ENCODE data around the gene MET.
"Not testable (repeated sequence)": the region's sequence is repeated elsewhere in the genome, so short reads cannot be mapped to it uniquely, and the experiment has no call there.

The MET gene

GRCh38 chr7:116728413-116728812, 56.4 kb downstream of the MET start:
- no peak for DNase-seq

- DNase-seq: no peak
Observed at GRCh38 chr7:116730097-116731022, 58.4 kb downstream of the MET start.

- DNase-seq: no peak
Observed at GRCh38 chr7:116731023-116731395, 59.0 kb downstream of the MET start.

DNA sequence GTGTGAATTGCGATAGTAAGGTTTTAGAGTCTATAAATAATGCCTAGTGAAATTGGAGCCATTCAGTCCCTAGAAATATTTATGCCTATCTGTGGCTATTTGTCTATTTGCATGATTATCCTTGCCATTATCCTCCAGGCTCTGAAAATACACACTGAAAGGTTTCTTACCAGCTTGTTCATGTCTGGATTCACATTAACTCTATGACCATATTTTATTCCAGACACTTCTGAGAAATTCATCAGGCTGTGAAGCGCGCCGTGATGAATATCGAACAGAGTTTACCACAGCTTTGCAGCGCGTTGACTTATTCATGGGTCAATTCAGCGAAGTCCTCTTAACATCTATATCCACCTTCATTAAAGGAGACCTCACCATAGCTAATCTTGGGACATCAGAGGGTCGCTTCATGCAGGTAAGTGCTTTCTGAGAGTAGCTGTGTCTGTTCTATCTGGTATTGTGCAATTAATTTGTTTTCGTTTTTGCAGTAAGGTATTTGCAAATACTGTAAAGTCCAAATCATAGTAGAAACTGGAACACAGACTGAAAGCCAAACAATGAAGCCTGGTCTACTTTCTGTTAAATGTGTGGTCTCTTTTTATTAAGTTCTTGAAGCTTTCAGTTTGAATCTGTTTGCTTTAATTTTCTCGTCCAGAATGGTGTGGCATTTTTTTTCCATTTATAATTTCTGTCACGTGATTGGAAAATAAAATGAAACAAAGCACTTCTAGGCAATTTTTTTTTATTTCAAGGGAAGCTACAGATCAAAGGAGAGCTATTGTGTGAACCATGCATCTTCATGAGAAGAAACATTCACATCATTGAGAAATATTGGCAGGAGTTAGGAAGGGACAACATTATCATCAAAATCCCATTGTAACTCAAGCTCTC, 59.7 kb downstream of the MET start:
- no peak for DNase-seq

DNA sequence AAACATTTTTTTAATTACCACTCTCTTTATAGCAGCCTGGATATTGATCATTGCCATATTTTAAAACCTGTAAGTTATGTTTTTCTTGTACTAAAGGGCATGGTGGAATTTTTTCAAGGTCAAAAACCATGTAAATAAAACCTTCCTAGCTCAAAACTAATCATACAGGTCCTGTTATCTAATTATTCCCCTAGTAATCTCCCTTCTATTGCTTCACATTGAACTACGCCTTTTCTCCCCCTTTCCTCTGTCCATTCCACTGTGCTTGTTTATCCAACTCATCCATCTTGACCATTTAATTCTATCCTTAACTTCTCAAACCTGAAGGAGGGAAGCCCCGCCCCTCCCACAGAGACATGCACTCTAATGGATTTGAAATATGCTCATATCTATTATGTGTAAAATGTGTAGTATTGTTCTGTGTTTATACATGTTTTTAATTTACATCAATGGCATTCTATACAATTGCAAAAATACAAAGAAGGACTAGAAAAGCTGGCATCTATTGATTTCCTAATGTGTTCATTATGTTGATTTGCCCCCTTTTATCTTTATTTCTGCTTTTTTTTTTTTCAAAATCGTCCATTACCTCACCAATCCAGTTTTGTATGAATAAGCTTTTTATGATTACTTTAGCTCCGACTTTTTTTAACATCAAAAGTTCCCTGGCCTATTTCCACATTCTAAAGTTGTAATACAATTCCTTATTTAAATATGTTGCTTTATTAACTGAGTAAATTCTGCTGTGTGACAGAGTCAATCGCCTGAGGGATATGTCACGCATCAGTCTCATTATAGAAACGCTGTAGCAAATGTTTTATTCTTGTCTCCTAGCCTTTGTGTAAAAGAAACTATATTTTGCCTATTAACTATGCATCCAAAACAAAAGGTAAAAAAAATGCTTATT, 61.0 kb downstream of the MET start:
- no peak for DNase-seq

DNA sequence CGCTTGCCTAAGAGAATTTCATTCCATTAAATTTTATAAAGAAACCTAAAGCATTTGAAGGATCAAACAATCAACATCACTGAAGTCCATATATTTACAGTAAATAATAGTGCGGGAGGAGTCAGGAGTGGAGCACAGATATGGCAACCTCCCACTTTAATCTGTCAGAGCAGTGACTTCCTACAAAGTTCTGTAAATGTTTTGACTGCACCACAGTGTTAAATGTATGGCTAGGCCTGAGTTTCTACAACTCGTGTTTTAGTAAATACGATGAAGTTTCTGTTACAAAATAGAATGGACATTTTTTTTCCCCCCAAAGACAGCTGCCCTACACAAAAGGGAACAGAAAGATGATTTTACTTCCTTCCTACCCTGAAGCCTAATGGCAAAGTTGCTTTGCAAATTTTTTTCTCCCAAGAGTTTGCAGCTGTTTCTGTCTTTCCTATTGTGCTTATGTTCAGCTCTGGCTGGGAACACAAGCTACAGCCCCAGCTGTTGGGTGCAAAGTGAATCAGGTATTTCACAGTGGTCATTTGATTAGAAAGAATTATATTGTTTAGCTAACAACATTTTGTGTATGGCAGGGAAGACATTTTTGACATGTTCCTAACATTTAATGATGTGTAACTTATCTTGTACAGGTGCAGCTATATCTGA, 62.1 kb downstream of the MET start:
- DNase-seq: no peak

GRCh38 chr7:116734710-116735109, 62.7 kb downstream of the MET start:
- no peak for DNase-seq

DNA sequence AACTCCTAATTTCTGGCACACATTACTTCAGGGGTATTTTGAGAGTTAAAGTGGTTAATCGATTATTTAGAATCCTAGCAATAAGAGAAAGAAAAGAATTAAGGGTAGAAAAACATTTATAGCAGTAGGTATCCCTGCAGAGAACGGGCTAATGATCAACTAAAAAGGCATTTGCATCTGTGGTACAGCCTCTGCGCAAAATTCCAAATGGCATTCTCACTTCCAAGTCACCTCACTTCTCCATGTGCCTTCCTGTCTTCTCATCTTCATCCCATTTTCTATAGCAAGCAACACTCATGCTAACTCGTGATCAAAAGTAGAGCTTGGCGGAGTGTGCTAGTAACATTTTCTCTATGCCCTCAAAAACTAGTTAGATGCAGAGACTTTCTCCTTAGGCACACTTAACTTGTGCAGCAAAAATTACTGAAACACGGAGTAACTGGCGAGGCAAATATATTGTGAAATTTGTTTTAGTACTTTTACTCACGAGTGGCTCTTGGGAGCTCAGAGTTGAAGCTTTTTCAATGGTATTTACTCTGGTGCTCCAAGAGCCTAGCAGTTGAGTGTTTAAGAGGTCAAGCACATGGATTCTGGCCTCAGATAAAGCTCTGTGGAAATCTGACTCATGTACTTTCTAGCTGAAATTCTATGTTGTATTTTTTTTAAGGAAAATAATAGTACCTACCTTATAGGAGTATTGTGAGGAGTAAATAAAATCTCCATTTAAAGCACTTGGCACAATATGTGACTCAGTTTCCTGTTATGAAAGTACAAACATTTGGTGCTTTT, 65.1 kb downstream of the MET start:
- DNase-seq: no peak

DNA sequence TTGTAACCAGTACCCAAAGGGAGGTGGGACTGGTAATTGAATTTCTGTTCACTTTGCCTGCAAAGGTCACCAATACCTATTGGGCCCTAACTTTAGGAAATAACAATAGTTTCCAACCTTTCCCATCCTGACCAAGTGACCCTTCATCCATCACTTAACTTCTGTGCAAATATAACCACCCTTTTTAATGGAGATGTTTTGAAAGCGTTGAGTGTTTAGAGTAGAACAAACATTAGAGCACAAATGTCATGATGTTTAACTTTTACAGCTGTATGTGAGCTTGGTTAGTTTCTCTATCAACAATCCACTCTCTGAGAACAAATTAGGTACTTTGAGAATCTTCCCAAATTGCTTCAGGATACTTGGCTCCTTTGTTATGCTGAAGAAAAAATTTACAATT, 66.4 kb downstream of the MET start:
- DNase-seq: no peak

DNA sequence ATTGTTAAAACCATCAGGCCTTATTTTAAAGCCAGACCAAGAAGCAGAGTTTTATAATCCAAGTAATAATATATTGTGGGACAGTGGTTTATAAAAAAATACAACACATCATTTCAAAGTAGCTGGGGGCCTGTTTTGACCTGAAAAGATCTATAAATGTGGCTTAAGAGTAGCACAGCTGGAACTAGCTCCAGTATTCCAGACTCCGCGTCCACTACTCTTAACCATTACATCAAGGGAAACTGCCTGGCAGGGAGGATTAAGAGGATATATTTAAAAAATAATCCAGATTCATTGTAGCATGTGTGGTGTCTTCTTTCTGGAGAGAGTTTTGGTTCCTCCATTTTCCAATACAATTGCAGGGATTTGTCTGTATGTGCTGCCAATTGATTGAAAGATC, 67.3 kb downstream of the MET start:
- DNase-seq: no peak

DNA sequence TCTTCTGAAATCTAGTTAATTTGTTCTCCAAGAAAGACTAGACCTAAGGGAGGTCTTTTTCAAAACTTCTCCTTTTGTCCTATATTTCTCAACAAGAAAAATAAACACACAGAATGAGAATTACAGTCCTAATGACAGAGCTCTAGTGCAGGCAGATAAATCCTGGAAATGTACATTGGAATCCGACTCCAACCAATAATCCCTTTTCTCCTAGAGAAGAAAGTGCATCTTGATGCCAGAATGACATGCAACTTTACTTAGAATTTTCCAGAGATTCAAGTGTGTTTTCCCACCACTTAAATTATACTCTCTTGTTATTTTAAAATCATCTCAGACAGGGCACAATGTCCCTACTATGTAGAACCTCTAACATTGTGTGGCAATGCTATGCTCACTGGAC, 68.2 kb downstream of the MET start:
- no peak for DNase-seq

DNA sequence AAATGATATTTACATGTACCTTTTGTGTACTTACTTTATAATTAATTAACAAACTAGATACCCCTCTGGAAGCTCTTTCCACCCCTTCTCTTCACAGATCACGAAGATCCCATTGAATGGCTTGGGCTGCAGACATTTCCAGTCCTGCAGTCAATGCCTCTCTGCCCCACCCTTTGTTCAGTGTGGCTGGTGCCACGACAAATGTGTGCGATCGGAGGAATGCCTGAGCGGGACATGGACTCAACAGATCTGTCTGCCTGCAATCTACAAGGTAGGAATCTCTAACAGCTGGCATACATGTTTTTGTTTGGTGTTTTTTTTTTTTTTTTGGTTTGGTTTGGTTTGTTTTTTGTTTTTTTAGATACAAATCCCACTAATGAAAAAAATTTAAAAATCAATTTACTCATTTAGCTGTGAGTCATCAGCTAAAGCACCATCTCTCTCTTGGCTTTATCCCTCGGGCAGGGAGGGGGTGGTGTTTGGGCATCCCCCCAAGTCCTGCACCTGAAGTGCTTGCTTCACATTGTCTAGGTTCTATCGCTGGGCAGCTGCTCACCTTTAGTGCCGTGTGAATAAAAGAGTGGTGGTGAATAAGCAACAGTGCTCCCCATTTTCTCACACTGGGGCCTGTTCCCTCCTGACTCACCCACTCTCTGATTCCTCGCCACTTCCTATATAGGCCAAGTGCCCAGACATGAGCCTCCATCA, 68.9 kb downstream of the MET start:
- DNase-seq: no peak

DNA sequence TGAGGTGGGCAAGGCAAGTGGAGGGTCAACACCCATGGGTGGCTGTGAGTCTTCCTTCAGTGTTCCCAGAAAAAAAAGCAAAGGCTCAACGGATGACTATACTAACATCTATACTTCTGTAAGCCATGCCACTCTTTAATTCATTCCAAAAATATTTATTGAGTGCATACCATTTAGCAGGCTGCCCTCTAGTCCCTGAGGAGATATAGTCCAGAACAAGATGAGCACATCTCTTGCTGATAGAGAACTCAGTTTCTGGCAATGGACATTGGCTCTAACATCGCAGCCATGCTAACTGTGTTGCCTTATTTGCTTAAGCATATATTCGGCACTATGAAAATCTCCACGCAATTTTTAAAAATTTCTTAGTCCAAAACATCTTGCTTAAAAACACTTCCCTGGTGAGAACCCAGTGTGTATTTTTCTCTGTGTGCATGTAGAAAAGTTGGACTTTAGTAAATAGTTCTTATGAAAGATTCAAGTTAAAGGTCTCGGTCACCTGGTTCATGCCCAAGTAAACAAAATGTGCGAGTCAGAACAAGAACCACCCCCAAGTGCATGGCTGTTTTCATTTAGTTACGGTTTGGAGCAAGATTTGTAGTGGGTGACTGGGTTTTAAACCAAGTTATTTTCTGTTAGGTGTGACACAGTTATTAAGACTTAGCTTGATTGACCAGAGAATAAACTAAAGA, 69.8 kb downstream of the MET start:
- no peak for DNase-seq

- no peak for DNase-seq
Observed at GRCh38 chr7:116742641-116743040, 70.6 kb downstream of the MET start.

DNA sequence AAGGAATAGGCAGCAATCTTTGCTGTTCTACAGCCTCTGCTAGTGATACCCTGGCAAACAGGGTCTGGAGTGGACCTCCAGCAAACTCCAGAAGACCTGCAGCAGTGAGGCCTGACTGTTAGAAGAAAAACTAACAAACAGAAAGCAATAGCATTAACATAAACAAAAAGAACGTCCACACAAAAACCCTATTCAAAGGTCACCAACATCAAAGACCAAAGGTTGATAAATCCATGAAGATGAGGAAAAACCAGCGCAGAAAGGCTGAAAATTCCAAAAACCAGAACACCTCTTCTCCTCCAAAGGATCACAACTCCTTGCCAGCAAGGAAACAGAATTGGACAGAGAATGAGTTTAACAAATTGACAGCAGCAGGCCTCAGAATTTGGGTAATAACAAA, 71.8 kb downstream of the MET start:
- not testable (repeated sequence) for DNase-seq

DNA sequence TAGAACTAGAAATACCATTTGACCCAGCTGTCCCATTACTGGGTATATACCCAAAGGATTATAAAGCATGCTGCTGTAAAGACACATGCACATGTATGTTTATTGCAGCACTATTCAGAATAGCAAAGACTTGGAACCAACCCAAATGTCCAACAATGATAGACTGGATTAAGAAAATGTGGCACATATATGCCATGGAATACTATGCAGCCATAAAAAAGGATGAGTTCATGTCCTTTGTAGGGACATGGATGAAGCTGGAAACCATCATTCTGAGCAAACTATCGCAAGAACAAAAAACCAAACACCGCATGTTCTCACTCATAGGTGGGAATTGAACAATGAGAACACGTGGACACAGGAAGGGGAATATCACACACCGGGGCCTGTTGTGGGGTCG, 74.4 kb downstream of the MET start:
- DNase-seq: not testable (repeated sequence)

DNA sequence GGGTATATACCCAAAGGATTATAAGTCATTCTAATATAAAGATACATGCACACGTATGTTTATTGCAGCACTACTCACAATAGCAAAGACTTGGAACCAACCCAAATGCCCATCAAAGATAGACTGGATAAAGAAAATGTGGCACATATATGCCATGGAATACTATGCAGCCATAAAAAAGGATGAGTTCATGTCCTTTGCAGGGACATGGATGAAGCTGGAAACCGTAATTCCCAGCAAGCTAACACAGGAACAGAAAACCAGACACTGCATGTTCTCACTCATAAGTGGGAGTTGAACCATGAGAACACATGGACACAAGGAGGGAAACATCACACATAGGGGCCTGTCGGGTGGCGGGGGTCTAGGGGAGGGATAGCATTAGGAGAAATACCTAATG, 79.1 kb downstream of the MET start:
- not testable (repeated sequence) for DNase-seq

GRCh38 chr7:116752305-116753074, 80.5 kb downstream of the MET start:
- no peak for DNase-seq

DNA sequence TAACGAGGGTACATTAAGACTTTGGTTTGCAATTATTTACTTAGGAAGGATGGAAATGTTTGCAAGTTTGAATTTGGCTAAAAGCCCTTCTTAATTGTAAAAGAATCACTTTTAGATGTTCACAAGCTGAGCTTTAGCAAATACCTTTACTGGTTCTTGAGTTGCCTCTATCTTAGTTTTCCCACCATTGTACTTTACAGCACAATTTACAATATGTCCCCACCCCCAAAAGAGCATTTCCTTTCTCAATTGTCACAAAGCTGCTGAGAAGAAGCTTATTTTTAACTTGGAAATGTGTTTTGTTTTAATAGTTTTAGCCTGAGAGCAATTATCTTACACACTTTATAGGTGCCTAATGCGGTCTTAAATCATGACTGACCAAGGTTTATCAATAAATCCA, 81.1 kb downstream of the MET start:
- no peak for DNase-seq

Data from CD4-positive, alpha-beta T cell treated with Interleukin-17A for 4 hours (primary cell).